Glomerular visceral epithelial cell (primary cell): ENCODE data around the gene FRG1.
"Not testable (repeated sequence)": the region's sequence is repeated elsewhere in the genome, so short reads cannot be mapped to it uniquely, and the experiment has no call there.

Experiments used
- DNase-seq: peaks from one replicate; pipeline ENCODE4 v3.0.0-alpha.2; 2016; ENCODE audit errors: extremely low spot score

The FRG1 gene

DNA sequence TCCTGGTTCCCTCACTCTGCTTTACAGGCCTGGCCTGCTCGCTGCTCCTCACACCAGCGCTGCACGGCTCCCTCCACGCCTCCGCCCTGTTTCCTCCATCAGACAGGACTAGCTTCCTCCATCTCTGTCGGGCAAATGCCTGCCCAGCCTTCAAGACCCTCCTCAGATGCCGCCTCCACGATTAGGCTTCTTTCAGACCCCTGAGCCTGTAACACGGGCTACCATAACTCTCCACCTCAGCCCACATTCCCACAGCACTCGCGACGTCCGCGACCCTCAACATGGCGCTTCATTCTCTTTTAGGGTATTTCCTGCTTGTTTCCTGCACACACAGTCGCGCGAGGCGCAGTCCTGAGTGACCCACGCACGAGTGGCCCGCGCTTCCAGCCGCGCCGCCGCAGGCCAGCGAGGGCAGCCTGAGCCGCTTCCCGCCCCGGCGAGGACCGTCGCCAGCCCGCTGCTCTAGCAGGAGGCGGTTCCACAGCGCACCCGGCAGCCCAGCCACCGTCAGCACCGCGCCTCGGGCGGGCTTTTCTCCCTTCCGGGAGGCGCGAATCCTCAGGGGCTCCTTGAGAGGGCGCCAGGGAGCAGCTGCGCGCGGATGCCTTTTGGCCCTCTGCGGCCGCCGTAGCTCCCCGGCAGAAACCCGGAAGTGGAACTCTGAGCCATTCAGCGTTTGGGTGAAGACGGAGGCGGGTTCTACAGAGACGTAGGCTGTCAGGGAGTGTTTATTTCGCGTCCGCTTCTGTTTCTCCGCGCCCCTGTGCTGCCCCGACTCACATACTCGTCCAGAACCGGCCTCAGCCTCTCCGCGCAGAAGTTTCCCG is at the start of gene FRG1:
FRG1 (plus strand) TSS at position 695 of the 827 bp plus-strand sequence. CDS start 138 bp downstream, outside the sequence.
- DNase-seq, result peak; percentile 95

DNA sequence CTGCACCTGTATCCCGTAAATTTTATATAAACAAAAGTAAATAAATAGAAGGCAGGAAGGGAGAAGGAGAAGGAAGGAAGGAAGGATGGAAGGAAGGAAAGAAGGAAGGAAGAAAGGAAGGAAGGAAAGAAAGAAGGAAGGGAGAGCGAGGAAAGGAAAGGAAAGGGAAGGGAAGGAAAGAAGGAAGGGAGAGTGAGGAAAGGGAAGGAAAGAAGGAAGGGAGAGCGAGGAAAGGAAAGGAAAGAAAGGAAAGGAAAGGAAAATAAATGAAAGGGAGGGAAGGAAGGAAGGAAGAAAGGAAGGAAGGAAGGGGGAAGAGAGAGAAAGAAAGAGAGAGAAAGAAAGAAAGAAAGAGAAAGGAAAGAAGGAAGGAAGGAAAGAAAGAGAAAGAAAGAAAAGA is 43.0 kb upstream of the FRG1 start:
- no peak for DNase-seq

DNA sequence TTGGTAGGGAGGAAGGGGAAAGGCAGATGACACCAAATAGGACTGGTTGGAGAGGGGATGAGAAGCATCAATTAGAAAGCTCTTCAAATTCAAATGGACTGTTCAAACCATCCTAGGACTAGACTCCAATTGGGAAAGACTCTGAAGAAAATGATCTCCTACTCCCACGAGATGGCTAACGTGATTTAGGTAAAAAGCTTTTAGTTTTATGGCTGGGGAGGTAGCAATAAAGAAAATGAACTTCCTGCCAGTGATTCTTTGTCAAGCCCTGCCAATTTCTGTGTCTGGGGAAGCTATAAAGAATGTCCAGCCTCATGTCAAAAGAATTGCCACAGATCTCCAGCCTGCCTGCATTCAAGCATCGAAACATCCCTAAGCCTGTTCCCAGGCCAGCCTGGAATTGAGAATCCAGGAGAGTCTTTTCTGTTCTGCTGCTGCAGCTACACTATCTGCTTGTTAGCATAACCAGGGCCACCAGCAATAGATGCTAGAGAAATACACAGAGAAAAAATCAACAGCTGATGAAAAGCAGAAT is 41.1 kb upstream of the FRG1 start:
- not testable (repeated sequence) for DNase-seq

DNA sequence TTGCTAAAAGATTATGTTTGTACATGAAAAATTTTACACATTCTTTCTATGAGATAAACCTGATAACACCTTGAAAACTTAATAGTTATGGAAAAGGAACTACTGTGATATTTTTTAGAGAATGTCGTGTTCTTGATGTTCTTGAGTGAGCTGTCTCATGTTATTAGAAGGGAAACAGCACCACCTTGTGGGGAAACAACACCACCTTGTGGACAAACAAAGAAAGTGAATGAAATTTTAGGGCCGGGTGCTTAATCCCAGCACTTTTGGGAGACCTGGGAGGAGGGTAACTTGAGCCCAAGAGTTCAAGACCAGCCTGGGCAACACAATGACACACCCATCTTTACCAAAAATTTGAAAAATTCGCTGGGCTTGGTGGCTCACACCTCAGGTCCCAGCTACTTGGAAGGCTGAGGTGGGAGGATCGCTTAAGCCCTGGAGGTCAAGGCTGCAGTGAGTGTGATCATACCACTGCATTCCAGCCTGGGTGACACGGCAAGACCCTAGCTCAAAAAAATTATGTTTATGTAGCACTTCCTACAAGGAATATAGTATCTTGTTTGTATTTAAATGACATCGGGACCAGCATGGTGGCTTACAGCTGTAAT is 36.1 kb upstream of the FRG1 start:
- DNase-seq, result peak; percentile 66

DNA sequence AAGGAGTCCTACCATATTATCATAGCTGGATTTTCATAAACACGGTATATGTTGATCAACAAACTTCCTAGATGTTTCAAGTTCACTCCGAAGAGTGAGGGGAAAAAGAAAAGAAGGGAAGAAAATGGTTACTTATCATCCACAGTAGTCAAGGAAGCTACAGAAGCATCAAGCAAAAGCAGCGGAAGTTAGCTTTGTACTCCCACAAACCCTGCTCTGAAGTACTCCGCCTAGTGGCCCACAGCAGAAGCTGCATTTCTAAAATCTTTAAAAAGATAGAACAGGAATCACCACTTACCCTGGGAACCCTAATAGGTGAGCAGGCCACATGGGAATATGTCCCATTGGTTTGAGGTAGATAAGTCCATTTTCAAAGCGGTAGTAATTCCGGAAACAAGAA is 28.5 kb upstream of the FRG1 start:
- DNase-seq, result no peak

DNA sequence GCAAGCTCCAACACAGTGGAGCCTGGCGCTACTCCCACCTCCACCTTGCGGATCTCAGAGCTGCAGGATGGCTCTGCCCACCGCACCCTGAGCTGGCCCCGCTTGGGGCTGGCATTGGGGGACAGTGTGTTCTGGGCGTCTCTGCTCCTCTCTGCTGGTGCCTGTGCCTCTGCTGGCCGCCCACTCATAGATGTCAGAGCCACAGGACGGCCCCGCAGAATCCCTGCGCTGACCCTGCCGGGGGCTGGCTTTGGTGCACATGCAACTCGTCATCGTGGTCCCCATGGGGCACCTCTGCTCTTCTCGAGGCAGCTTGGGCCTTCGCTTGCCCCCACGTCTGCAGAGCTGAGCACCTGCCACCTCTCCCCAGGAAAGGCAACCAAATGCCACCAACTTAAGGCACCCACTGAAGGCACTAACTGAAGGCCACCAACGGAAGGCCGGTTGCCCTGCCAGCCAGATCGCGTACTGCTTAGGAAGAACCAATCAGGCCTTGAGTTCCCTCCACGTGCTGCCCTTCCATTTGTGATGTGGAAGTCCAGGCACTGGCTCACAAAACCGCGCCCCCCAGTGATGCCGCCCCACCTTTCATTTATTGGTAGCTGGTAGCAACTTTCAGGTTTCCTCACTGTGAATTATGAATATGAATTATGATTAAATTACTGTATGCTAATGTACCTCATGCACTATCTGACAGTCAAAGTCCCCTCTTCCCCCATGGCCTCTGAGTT is 23.3 kb upstream of the FRG1 start:
- DNase-seq, result no peak

DNA sequence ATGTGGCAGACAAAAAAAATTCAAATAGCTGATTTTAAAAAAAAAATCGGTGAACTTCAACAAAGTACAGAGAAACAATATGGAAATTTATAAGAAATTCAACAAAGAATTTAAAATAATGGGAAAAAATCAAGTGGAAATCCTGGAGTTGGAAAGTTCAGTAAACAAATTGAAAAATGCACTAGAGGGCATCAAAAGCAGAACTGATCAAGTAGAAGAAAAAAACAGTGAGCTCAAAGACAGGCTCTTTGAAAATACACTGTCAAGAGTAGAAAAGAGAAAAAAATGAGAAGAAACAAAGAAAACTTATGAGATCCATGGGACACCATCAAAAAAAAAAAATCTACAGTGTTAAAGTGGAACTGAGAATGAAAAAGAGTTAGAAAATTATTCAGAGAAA is 19.6 kb upstream of the FRG1 start:
- DNase-seq, result no peak

DNA sequence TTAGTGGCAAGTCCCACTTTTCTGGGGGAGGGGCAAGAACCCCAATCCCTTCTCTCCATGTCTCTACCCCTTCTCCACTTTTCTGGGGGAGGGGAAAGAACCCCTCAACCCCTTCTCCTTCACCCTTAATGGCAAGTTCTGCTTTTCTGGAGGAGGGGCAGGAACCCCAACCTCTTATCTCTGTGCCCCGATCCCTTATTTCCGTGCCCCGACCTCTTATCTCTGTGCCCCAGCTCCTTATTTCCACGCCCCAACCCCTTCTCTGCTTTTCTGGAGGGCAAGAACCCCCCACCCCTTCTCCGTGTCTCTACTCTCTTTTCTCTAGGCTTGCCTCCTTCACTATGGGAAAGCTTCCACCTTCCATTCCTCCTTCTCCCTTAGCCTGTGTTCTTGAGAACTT is 13.9 kb upstream of the FRG1 start:
- not testable (repeated sequence) for DNase-seq

DNA sequence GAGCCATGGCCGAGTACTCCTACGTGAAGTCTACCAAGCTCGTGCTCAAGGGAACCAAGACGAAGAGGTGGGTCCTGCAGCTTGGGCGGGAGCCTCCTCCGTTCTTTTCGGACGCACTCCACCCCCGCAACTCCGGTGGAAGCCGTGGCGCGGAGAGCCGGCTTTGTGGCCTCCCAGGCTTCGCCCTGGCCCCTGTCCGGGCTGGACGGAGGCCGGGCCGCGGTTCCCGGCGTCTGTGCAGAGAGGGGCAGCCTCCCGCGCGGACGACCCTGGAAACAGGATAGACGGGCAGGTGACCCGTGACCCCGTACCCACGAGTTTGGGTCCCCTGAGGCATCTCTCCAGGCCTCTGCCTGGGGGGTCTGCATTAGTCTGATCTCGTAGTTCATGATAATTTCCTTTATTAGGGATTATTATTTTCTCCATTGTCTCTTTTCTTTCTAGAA is 356 bp downstream of the FRG1 start:
- no peak for DNase-seq

DNA sequence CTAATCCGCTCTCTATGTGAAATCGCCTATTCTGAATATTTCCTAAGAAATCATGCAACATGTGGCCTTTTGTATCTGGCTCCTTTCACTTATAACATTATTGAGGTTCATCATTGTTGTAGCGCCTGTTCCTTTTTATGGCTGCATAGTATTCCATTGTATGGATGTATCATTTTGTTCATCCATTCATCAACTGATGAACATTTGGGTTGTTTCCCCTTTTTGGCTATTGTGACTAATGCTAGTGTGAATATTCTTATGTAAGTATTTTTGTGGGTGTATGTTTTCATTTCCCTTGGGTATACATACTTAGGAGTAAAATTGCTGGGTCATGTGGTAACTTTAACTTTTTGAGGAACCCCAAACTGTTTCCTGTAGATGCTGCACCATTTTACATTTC is 1.7 kb downstream of the FRG1 start:
- DNase-seq, result not testable (repeated sequence)

DNA sequence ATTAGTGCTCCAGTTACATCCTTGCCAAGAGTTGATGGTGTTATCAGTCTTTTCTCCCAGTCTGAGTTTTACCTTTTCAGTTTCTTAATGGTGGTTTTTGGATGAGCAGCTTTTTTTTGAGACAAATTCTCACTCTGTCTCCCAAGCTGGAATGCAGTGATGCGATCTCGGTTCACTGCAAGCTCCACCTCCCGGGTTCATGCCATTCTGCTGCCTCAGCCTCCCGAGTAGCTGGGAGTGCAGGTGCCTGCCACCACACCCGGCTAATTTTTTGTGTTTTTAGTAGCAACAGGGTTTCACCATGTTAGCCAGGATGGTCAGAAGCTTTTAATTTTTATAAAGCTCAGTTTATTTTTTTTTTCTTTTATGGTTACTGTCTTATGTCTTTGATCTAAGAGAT is 3.4 kb downstream of the FRG1 start:
- DNase-seq, result not testable (repeated sequence)

DNA sequence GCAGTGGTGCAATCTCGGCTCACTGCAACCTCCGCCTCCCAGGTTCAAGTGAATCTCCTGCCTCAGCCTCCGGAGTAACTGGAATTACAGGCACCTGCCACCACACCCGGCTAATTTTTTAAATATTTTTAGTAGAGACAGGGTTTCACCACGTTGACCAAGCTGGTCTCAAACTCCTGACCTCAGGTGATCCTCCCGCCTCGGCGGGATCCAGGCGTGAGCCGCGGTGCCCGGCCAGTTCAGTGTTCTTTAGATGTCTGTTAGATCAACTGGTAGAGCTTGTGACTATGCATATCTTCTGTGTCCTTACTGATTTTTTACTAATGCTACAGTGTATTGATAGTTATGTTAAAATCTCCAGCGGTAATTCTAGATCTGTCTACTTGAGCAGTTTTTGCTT is 6.2 kb downstream of the FRG1 start:
- DNase-seq, result not testable (repeated sequence)

DNA sequence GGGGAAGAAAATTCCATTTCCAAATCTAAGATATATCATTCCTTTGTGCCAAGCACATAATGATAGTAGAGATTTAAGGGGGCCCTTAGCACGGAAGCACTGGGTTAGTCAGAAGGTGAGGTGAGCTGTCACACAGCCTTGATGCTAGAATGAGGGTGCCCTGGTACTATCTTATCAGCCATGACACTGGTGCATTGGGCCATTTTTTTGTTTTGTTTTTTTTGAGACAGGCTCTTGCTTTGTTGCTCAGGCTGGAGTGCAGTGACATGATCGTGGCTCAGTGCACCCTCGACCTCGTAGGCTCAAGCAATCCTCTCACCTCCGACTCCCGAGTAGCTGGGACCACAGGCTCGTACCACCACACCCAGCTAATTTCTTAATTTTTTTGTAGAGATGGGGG is 7.8 kb downstream of the FRG1 start:
- DNase-seq, result not testable (repeated sequence)

DNA sequence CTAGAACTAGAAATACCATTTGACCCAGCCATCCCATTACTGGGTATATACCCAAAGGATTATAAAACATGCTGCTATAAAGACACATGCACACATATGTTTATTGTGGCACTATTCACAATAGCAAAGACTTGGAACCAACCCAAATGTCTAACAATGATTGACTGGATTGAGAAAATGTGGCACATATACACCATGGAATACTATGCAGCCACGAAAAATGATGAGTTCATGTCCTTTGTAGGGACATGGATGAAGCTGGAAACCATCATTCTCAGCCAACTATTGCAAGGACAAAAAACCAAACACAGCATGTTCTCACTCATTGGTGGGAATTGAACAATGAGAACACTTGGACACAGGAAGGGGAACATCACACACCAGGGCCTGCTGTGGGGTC is 28.6 kb downstream of the FRG1 start:
- not testable (repeated sequence) for DNase-seq

DNA sequence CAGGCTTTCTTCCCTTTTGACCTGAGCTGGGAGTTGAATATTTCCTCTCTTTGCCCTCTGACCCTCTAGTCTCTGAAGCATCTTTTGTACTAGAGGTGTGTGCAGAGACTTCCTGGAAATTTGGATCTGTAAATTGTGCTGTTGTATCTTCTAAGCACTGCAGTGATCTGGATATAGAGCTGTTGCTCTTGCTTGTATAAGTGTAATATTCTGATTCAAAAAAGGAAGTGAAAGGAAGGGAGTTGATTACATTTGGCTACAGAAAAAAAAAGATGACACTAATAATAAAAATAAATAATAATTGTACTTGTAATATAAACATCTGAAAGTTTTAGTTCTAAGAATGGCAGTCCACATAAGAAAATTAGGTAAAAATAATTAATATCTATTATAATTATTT is 33.0 kb downstream of the FRG1 start:
- DNase-seq, result no peak

DNA sequence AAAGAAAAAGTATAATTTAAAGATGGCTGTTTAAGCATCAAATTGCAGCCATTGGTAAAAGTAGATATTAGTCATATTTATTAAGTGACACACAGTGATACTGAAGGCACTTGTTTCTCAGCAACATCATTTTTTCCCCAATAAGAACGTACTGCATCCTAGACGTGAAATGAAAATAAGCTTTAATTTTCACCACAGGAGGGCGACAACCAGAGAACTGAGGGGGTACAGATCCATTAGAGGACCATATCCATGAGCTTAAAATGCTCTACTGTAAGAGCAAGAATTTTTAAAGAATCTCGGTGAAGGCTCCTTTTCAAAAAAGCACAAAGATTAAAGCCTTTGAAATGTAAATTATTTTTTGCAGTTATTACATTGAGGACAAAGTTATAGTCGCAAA is 33.4 kb downstream of the FRG1 start:
- no peak for DNase-seq

DNA sequence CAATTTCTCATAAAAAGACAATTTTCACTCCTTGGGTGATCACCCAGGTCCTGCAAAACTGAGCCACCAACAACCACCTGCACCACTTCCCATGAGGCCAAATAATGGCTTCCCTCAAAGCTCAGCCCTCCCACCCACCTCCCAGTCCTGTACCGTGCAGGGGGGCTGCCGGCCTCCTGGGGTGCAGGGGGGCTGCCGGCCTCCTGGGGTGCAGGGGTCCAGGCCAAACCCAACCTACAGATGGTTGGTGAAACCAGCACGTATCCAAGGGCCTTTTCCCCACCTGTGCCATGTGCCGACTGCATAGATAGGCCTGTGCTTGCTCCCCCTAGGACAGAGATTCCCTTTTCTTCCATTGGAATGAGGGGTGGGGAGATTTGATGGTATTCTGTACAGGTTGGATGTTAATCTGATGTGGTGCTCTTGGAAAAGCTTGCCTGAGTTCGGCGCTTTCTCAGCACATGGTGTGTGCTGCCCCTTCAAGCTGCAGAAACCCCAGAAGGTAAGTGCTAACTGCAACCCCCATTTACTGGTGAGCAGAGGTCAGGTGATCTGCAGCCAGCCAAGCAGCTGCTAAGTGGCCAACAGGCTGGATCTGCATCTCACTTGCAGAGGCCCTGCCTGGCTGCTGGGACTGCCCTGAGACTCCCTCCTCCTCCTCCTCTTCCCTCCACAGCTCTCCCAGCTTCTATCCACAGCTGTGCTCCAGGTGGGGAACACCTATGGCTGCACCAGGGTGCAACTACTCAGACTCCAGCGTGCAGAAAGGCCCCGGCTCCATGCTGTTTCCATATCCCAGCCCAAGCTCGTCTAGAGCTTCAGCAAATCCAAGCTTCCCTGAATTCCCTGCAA is 38.8 kb downstream of the FRG1 start:
- no peak for DNase-seq

DNA sequence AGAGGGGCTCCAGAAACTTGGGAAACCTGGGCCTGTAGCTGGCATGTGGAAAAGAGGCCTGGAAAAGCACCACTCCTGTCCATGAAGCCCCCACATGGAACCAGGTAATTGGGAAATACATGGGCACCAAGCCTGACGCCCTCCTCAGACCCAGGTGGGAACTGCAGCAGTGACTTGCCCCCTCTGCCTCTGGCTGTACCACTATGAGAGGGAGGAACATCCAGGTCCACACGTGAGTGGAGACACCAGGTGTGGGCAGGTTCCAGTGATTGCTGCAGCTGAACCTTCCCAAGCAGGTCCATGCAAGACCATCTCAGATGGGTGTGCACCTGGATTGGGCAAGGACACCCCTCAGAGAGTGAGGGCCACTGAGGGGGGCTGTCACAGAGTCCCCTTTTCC is 39.6 kb downstream of the FRG1 start:
- DNase-seq, result not testable (repeated sequence)

DNA sequence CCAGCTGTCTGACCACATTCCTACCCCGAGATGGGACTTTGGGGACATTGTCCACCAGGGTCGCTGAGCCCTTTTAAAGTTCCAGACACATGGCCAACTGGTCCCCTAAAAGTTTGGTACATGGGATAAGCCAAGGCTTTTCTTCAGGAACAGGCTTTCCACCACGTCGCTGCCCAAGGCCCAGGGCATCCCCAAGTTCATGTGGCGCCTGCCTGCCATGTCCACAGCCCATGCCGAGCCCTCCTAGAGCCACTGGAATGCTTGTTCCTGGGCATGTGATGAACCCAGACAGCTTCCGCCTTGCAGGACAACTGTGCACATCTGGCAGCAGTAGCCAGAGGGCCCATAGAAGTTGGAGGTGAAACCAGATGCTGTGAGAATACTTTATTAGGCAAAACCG is 41.3 kb downstream of the FRG1 start:
- no peak for DNase-seq

DNA sequence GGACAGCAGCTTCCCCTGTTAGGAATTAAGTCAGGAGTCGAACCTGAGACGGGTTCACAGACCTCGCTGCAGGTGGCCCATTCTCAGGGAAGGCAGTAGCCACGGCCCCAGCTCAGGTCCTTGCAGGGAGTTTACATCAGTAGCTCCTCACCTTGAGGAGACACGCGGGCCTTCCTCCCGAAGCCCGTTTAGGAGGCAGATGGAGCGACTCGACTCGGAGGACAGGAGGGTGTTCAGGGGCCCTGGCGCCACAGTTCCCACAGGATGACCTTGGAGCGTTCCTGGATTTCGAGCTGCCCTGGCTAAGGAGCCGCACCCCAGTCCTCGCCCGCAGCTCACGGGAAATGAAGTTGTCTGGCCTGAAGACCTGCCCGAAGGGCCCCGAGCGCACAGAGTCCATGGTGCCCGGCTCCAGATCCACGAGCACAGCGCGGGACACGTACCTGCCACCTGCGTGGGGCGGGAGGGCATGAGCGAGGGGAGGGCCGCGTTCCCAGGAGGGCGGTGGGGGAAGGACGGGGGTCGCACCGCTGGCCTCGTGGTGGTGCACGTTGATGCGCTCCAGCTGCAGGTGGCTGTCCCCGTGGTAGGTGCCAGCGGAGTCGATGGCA is 43.3 kb downstream of the FRG1 start:
- DNase-seq, result not testable (repeated sequence)

DNA sequence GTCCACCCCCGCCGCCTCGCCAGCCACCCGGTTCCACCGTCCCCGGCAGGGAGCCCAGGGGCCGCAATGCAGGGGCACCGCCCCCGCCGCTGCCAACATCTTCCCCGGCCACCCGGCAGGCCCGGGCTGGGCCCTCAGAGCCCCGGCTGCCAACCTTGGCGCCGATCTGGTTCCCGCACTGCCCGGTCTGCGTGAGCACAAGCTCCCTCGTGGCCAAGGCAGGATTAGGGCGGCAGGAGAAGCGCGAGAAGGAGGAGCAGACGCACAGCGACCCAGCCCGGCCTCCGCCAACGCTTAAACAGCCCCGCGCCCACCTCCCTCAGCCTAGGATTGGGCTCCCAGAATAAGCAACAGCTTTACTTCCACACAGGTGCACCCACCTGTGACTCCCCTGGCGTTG is 44.0 kb downstream of the FRG1 start:
- not testable (repeated sequence) for DNase-seq
